Astrocyte (in vitro differentiated cells and primary cell): ENCODE data around the gene NPC2. TPM values are rescaled to one million over a fixed set of nuclear protein-coding genes. Genes with fewer than 3 reads are reported as not detected.

ENCODE experiments used
- DNase-seq: peaks from one replicate; pipeline ENCODE4 v3.0.0-alpha.2; 2010; ENCODE audit warnings: low read depth
- FAIRE-seq: peaks from 2 replicates; lab custom pipeline; 2011; peaks lifted over from hg19 to GRCh38; lab: Jason Lieb, UNC
- H2AFZ ChIP-seq: 2 replicates; pipeline ENCODE4 v1.6.0; 2012; ENCODE audit warnings: low read depth, low read length, inconsistent platforms
- H3K27ac ChIP-seq: 2 replicates; pipeline ENCODE4 v1.5.1; 2011; ENCODE audit warnings: low read depth, low read length, inconsistent platforms
- H3K27me3 ChIP-seq: 2 replicates; pipeline ENCODE4 v1.6.0; 2011; ENCODE audit warnings: low read length, inconsistent platforms; ENCODE audit not compliant: insufficient read depth
- H3K36me3 ChIP-seq: 2 replicates; pipeline ENCODE4 v1.5.1; 2011; ENCODE audit warnings: low read length, inconsistent platforms; ENCODE audit not compliant: insufficient read depth
- H3K4me1 ChIP-seq: 2 replicates; pipeline ENCODE4 v1.5.1; 2011; ENCODE audit warnings: low read length, inconsistent platforms; ENCODE audit not compliant: insufficient read depth
- H3K4me2 ChIP-seq: 2 replicates; pipeline ENCODE4 v1.6.0; 2012; ENCODE audit warnings: low read length, inconsistent platforms
- H3K4me3 ChIP-seq: 2 replicates; pipeline ENCODE4 v1.5.1; 2011; ENCODE audit warnings: low read depth, mild to moderate bottlenecking, low read length, inconsistent platforms; ENCODE audit not compliant: insufficient read depth
- H3K79me2 ChIP-seq: 2 replicates; pipeline ENCODE4 v1.6.0; 2012; ENCODE audit warnings: mild to moderate bottlenecking, low read length, inconsistent platforms; ENCODE audit not compliant: insufficient read depth
- H3K9ac ChIP-seq: 2 replicates; pipeline ENCODE4 v1.6.0; 2012; ENCODE audit warnings: mild to moderate bottlenecking, low read length, inconsistent platforms
- H3K9me3 ChIP-seq: 2 replicates; pipeline ENCODE4 v1.5.1; 2012; ENCODE audit warnings: low read depth, mild to moderate bottlenecking, low read length, inconsistent platforms; ENCODE audit not compliant: insufficient read depth
- H4K20me1 ChIP-seq: 2 replicates; pipeline ENCODE4 v1.6.0; 2012; ENCODE audit warnings: low read length, inconsistent platforms; ENCODE audit not compliant: insufficient read depth
- H3K27ac Mint-ChIP-seq: one replicate; pipeline ENCODE4 v1.8.0; 2021; ENCODE audit warnings: mild to moderate bottlenecking, mixed read lengths; ENCODE audit not compliant: unreplicated experiment
- H3K27me3 Mint-ChIP-seq: one replicate; pipeline ENCODE4 v1.8.0; 2021; ENCODE audit warnings: low read depth, mixed read lengths; ENCODE audit not compliant: unreplicated experiment
- H3K36me3 Mint-ChIP-seq: one replicate; pipeline ENCODE4 v1.8.0; 2021; ENCODE audit warnings: low read depth, mixed read lengths; ENCODE audit not compliant: unreplicated experiment
- H3K4me1 Mint-ChIP-seq: one replicate; pipeline ENCODE4 v1.8.0; 2021; ENCODE audit warnings: low read depth, mixed read lengths; ENCODE audit not compliant: unreplicated experiment
- H3K4me3 Mint-ChIP-seq: one replicate; pipeline ENCODE4 v1.8.0; 2021; ENCODE audit warnings: mild to moderate bottlenecking, moderate library complexity, mixed read lengths; ENCODE audit not compliant: unreplicated experiment
- H3K9me3 Mint-ChIP-seq: one replicate; pipeline ENCODE4 v1.8.0; 2021; ENCODE audit warnings: mild to moderate bottlenecking, mixed read lengths; ENCODE audit not compliant: unreplicated experiment
- EZH2 ChIP-seq: IDR thresholded peaks from 2 replicates; pipeline ENCODE4 v1.6.1; 2012; ENCODE audit warnings: mild to moderate bottlenecking, low read length, inconsistent platforms; ENCODE audit not compliant: insufficient read depth
- total RNA-seq: library from RNA; stranded (reverse); gene quantifications from 2 replicates; pipeline ENCODE4 v1.2.1, GENCODE V29; 2021
- TF ChIP-seq, protein P1 (sequence below): IDR thresholded peaks from 2 replicates; pipeline ENCODE4 v1.5.1; 2011; ENCODE audit warnings: low read depth, mild to moderate bottlenecking, inconsistent platforms, low read length, moderate library complexity; ENCODE audit not compliant: insufficient read depth

NPC2 gene
- total RNA-seq, 1 donor from 2014 or later = 178 TPM

DNA sequence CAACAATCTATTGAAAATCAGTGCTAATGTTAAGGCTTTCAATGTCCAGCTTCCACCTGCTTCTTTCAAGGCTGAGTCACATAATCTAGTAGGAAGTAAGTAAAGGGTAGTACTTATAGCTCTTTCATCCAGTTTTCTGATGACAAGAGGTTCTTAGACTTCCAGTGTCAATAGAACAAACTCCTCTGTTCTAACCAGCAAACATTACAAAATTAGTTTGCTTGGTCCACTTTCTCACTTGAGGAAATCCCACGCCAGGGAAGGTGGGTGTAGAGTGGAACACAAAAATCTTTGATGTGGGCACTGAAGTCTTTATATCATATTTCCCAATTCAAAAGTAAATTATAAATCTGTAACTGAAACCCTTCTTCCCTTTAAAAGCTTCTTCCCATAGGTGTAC lies 2.6 kb downstream of the NPC2 start:
- H2AFZ ChIP-seq = no peak overlapping the region
- no peak for FAIRE-seq
- no peaks in the 10 kb centered on the region for H3K9me3 Mint-ChIP-seq
- H3K79me2 ChIP-seq = peaks cover 39% of the 10 kb centered on the region
- H3K4me3 ChIP-seq = no peak overlapping the region
- peaks cover 3% of the 10 kb centered on the region for H3K36me3 ChIP-seq
- no peak for DNase-seq
- no peaks in the 10 kb centered on the region for H3K9me3 ChIP-seq
- H4K20me1 ChIP-seq = peaks cover 24% of the 10 kb centered on the region
- H3K4me1 Mint-ChIP-seq = peaks cover 29% of the 10 kb centered on the region
- H3K36me3 Mint-ChIP-seq = no peaks in the 10 kb centered on the region
- H3K27ac Mint-ChIP-seq = no peak overlapping the region
- H3K9ac ChIP-seq = no peak overlapping the region
- no peaks in the 10 kb centered on the region for H3K27me3 Mint-ChIP-seq
- no peaks in the 10 kb centered on the region for H3K27me3 ChIP-seq
- H3K27ac ChIP-seq = no peak overlapping the region
- no peak overlapping the region for H3K4me3 Mint-ChIP-seq
- H3K4me1 ChIP-seq = peaks cover 50% of the 10 kb centered on the region
- TF ChIP-seq, protein P1, sequence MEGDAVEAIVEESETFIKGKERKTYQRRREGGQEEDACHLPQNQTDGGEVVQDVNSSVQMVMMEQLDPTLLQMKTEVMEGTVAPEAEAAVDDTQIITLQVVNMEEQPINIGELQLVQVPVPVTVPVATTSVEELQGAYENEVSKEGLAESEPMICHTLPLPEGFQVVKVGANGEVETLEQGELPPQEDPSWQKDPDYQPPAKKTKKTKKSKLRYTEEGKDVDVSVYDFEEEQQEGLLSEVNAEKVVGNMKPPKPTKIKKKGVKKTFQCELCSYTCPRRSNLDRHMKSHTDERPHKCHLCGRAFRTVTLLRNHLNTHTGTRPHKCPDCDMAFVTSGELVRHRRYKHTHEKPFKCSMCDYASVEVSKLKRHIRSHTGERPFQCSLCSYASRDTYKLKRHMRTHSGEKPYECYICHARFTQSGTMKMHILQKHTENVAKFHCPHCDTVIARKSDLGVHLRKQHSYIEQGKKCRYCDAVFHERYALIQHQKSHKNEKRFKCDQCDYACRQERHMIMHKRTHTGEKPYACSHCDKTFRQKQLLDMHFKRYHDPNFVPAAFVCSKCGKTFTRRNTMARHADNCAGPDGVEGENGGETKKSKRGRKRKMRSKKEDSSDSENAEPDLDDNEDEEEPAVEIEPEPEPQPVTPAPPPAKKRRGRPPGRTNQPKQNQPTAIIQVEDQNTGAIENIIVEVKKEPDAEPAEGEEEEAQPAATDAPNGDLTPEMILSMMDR = no peak
- TF ChIP-seq EZH2 = no peak
- no peak overlapping the region for H3K4me2 ChIP-seq

DNA sequence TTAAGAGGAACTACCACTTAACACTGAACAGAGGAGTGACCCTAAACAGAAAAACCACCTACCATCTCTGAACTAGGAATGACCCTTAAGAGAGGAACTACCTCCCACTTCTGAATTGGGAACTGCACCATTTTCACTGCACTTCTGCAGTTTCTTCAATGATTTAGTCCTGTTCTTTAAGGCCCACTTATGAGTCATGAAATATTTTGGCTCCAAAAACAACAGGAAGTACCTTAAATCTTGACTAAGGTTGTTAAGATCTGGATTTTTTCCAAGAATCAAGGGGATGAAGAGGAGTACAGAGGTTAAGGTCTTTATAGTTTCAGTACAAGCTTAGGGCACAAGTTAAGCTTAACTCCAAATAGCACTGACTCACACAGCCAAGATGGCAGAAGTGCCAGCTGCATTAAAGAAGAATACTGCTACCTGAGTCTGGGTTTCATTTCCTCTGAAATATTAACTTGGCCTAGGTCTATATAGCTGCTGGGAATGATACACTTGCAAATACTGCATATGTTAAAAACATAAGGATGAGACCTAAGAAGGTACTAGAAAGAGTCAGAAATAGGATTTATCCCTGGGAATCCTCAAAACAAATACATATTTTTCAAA lies 4.2 kb downstream of the NPC2 start:
- no peak overlapping the region for H3K27ac Mint-ChIP-seq

More for the DNA sequence above, 4.2 kb downstream of the NPC2 start:
- Histone ChIP-seq H3K4me1 (peaks cover 38% of the 10 kb centered on the region), H3K27me3 (no peaks in the 10 kb centered on the region), H3K79me2 (peaks cover 29% of the 10 kb centered on the region), H3K4me2 (peak overlapping the region; percentile 50), H3K9me3 (no peaks in the 10 kb centered on the region), H3K9ac (no peak overlapping the region), H3K36me3 (peaks cover 6% of the 10 kb centered on the region), H2AFZ (no peak overlapping the region), H4K20me1 (peaks cover 21% of the 10 kb centered on the region), H3K27ac (no peak overlapping the region), H3K4me3 (no peak overlapping the region)
- no peak for FAIRE-seq
- Mint-ChIP-seq H3K9me3 (no peaks in the 10 kb centered on the region), H3K36me3 (peaks cover 2% of the 10 kb centered on the region), H3K4me3 (no peak overlapping the region), H3K4me1 (peaks cover 17% of the 10 kb centered on the region), H3K27me3 (no peaks in the 10 kb centered on the region)
- no peak for TF ChIP-seq EZH2
- TF ChIP-seq, protein P1 = no peak
- DNase-seq = peak; percentile 82
